GM12891 (cell line): ENCODE measurements around the gene CALHM1.
"Not testable (repeated sequence)": the region's sequence is repeated elsewhere in the genome, so short reads cannot be mapped to it uniquely, and the experiment has no call there.

Experiments used
- DNase-seq: peaks from one replicate; pipeline ENCODE4 v3.0.0; 2011; ENCODE audit warnings: low spot score; ENCODE audit not compliant: insufficient read length
- FAIRE-seq: peaks from 2 replicates; lab custom pipeline; 2011; peaks lifted over from hg19 to GRCh38; lab: Jason Lieb, UNC
- PAX5 ChIP-seq: IDR thresholded peaks from 2 replicates; pipeline ENCODE4 v1.6.1; 2011; ENCODE audit warnings: low read length, moderate library complexity, mild to moderate bottlenecking; ENCODE audit not compliant: insufficient read depth, severe bottlenecking
- POLR2A ChIP-seq: IDR thresholded peaks from 2 replicates; pipeline ENCODE4 v1.6.1; 2011; ENCODE audit warnings: low read depth, low read length, control low read depth
- POLR2AphosphoS5 ChIP-seq: IDR thresholded peaks from 2 replicates; pipeline ENCODE4 v1.6.1; 2011; ENCODE audit warnings: low read depth, low read length, control low read depth
- POU2F2 ChIP-seq: IDR thresholded peaks from 2 replicates; pipeline ENCODE4 v1.6.1; 2011; ENCODE audit warnings: low read depth, mild to moderate bottlenecking, control low read depth, low read length, moderate library complexity
- SPI1 ChIP-seq: IDR thresholded peaks from 2 replicates; pipeline ENCODE4 v1.6.1; 2011; ENCODE audit warnings: low read depth, low read length, control low read depth
- TAF1 ChIP-seq: IDR thresholded peaks from 2 replicates; pipeline ENCODE4 v1.6.1; 2011; ENCODE audit warnings: low read depth, low read length, control low read depth

CALHM1 gene

GRCh38 chr10:103439776-103440175 is 18.9 kb downstream of the CALHM1 start:
- TF ChIP-seq TAF1 (no peak), SPI1 (no peak), PAX5 (no peak), POLR2AphosphoS5 (no peak), POU2F2 (no peak), POLR2A (no peak)
- DNase-seq = no peak
- no peak for FAIRE-seq

- DNase-seq = no peak
- TF ChIP-seq TAF1 (no peak), SPI1 (no peak), PAX5 (no peak), POU2F2 (no peak), POLR2A (no peak), POLR2AphosphoS5 (no peak)
- no peak for FAIRE-seq
Measured at GRCh38 chr10:103433858-103434257, 24.8 kb downstream of the CALHM1 start.

GRCh38 chr10:103431902-103432301 is 26.8 kb downstream of the CALHM1 start:
- no peak for DNase-seq
- FAIRE-seq = no peak
- no peak for TF ChIP-seq POLR2AphosphoS5
- TF ChIP-seq SPI1 = no peak
- no peak for TF ChIP-seq POLR2A
- no peak for TF ChIP-seq TAF1
- no peak for TF ChIP-seq POU2F2
- no peak for TF ChIP-seq PAX5

GRCh38 chr10:103429647-103430046 is 29.1 kb downstream of the CALHM1 start:
- TF ChIP-seq TAF1 = no peak
- TF ChIP-seq POLR2A = no peak
- TF ChIP-seq PAX5 = no peak
- no peak for TF ChIP-seq SPI1
- no peak for TF ChIP-seq POLR2AphosphoS5
- TF ChIP-seq POU2F2 = no peak
- DNase-seq (no peak), FAIRE-seq (no peak)

GRCh38 chr10:103428989-103429643 is 29.6 kb downstream of the CALHM1 start:
- DNase-seq (no peak), FAIRE-seq (no peak)
- no peak for TF ChIP-seq POU2F2

- FAIRE-seq = no peak
- no peak for DNase-seq
- TF ChIP-seq TAF1 (no peak), POU2F2 (no peak), POLR2AphosphoS5 (no peak), SPI1 (no peak), POLR2A (no peak), PAX5 (no peak)
Measured at GRCh38 chr10:103427866-103428265, 30.8 kb downstream of the CALHM1 start.

- TF ChIP-seq PAX5 (no peak), SPI1 (no peak), POLR2A (no peak), TAF1 (no peak), POLR2AphosphoS5 (no peak), POU2F2 (no peak)
- DNase-seq (no peak), FAIRE-seq (no peak)
Measured at GRCh38 chr10:103423748-103424147, 35.0 kb downstream of the CALHM1 start.

GRCh38 chr10:103419101-103419500 is 39.6 kb downstream of the CALHM1 start:
- DNase-seq (no peak), FAIRE-seq (no peak)
- no peak for TF ChIP-seq PAX5
- no peak for TF ChIP-seq POU2F2
- no peak for TF ChIP-seq TAF1
- no peak for TF ChIP-seq SPI1
- no peak for TF ChIP-seq POLR2A
- no peak for TF ChIP-seq POLR2AphosphoS5

- no peak for DNase-seq
- no peak for TF ChIP-seq POLR2A
- TF ChIP-seq SPI1 = no peak
- no peak for TF ChIP-seq PAX5
- TF ChIP-seq POU2F2 = no peak
- TF ChIP-seq POLR2AphosphoS5 = no peak
- no peak for TF ChIP-seq TAF1
- no peak for FAIRE-seq
Measured at GRCh38 chr10:103417601-103418000, 41.1 kb downstream of the CALHM1 start.

GRCh38 chr10:103417148-103417469 is 41.6 kb downstream of the CALHM1 start:
- DNase-seq, FAIRE-seq: not testable (repeated sequence)
